ENCODE measurements around the gene DCLK1.

- TF ChIP-seq L3MBTL2 (conservative IDR thresholded peaks at IDR 0.05) (no peak), ELF4 (IDR thresholded peaks at IDR 0.05) (no peak), FOXM1 (IDR thresholded peaks at IDR 0.05; ENCODE audit: borderline replicate concordance) (no peak), HDGF (IDR thresholded peaks at IDR 0.05; ENCODE audit: borderline replicate concordance) (no peak), PKNOX1 (IDR thresholded peaks at IDR 0.05) (no peak), ZNF384 (IDR thresholded peaks at IDR 0.05) (no peak), BHLHE40 (IDR thresholded peaks at IDR 0.05; ENCODE audit: borderline replicate concordance) (no peak), FOXK2 (IDR thresholded peaks at IDR 0.05) (no peak), FOXA1 (IDR thresholded peaks at IDR 0.05) (no peak), SUZ12 (IDR thresholded peaks at IDR 0.05) (no peak), CTBP1 (IDR thresholded peaks at IDR 0.05; ENCODE audit: borderline replicate concordance) (no peak), SP1 (IDR thresholded peaks at IDR 0.05) (no peak), NFRKB (IDR thresholded peaks at IDR 0.05) (no peak)
These were observed 313.3 kb downstream of the DCLK1 start for GRCh38 chr13:35817642-35818607.

Measured in HEK293T (cell line).